ENCODE measurements around the gene ASCL3. TPM values are rescaled to one million over a fixed set of nuclear protein-coding genes. Genes with fewer than 3 reads are reported as not detected.

ASCL3 gene
- polyA plus RNA-seq, 1 donor (not counting 4 experiments of a cell fraction or from before 2014, with no cell fraction given) = not detected

DNA sequence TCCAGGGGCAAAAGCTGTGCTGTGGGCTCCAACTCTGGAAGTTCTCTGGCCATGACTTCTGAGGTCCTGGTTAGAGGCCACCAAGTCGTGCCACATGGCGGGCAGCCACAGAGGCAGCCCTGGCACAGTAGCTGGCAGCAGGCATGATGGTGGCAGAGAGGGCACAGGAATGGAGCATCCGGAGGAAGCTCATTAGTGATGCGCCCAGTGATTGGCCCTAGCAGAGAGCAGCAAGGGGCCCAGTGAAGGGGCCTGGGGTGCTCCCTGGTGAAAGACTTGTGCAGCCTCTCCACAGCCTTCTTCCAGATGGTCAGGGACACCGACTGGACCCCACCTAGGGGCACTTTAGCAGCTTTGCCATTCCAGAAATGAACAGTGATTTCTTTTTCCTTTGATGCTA lies 17.1 kb downstream of the ASCL3 start:
- H4K20me1 ChIP-seq (ENCODE audit: control insufficient read depth, extremely low read depth, insufficient read depth, low read length) = no peaks in the 10 kb centered on the region
- H3K9ac ChIP-seq (ENCODE audit: control insufficient read depth, extremely low read depth, insufficient read depth, low read length) = no peak overlapping the region
- H3K79me2 ChIP-seq (ENCODE audit: control insufficient read depth, insufficient read depth, low read length) = no peaks in the 10 kb centered on the region
- TF ChIP-seq, protein P1, sequence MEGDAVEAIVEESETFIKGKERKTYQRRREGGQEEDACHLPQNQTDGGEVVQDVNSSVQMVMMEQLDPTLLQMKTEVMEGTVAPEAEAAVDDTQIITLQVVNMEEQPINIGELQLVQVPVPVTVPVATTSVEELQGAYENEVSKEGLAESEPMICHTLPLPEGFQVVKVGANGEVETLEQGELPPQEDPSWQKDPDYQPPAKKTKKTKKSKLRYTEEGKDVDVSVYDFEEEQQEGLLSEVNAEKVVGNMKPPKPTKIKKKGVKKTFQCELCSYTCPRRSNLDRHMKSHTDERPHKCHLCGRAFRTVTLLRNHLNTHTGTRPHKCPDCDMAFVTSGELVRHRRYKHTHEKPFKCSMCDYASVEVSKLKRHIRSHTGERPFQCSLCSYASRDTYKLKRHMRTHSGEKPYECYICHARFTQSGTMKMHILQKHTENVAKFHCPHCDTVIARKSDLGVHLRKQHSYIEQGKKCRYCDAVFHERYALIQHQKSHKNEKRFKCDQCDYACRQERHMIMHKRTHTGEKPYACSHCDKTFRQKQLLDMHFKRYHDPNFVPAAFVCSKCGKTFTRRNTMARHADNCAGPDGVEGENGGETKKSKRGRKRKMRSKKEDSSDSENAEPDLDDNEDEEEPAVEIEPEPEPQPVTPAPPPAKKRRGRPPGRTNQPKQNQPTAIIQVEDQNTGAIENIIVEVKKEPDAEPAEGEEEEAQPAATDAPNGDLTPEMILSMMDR (optimal IDR thresholded peaks at IDR 0.05 in 1 of 3, IDR thresholded peaks at IDR 0.05 in 1 of 3, conservative IDR thresholded peaks at IDR 0.05 in 1 of 3; ENCODE audit: extremely low read depth in 1 of 3, insufficient read depth in 2 of 3, low read length in 3 of 3) = no peak
- no peak for TF ChIP-seq EZH2 (IDR thresholded peaks at IDR 0.05; ENCODE audit: low read length)
- FAIRE-seq (no peak), DNase-seq (ENCODE audit: low read depth, low spot score) (no peak)
- H3K9me3 ChIP-seq (ENCODE audit: control insufficient read depth, low read depth, low read length) = no peaks in the 10 kb centered on the region
- no peaks in the 10 kb centered on the region for H3K27me3 ChIP-seq (ENCODE audit: control insufficient read depth, extremely low read depth, insufficient read depth, low read length)
- peaks cover 4 to 13% of the 10 kb centered on the region in 2 experiments for H3K36me3 ChIP-seq (ENCODE audit: control insufficient read depth in 2 of 2, extremely low read depth in 1 of 2, insufficient read depth in 2 of 2, low read length in 2 of 2)
- H3K4me1 ChIP-seq (ENCODE audit: control insufficient read depth, extremely low read depth, insufficient read depth, low read length) = peaks cover 10% of the 10 kb centered on the region
- dilution Hi-C loops (cut with MboI; ENCODE audit: extremely low pct_ligation_motif_present, low sequenced_read_pairs) = no loop called here
- no peak overlapping the region for H3K4me2 ChIP-seq (ENCODE audit: control insufficient read depth, extremely low read depth, insufficient read depth, low read depth, low read length)
- no peak overlapping the region for H2AFZ ChIP-seq (ENCODE audit: control insufficient read depth, low read length)
- H3K4me3 ChIP-seq (ENCODE audit: control insufficient read depth in 2 of 3, extremely low read depth in 1 of 3, insufficient read depth in 2 of 3, low read depth in 1 of 3, low read length in 3 of 3) = no peak overlapping the region
- H3K27ac ChIP-seq (ENCODE audit: control insufficient read depth, insufficient read depth, low read length) = no peak overlapping the region
- no peaks in the 10 kb centered on the region for H3K9me1 ChIP-seq (ENCODE audit: control insufficient read depth, extremely low read depth, insufficient read depth, low read length)

DNA sequence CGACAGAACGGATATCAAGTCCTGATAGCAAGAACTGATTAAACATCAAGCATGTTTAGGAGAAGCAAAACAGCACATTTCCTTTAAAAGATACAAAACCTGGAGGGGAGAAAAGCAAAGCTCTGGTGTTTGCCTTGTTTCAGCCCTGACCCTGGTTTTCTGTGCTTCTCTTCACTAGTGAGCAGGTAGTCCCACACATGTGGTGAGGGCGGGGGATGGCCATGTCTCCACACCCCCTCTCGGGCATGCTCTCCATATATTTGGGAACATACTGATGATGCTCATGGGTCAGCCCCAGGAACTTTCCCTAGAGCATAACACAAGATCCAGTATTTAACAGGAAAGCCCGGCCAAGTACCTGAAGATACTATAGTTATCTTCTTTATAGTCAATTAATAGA lies 20.1 kb downstream of the ASCL3 start:
- Histone ChIP-seq H3K27ac (ENCODE audit: control insufficient read depth, insufficient read depth, low read length) (no peak overlapping the region), H3K4me1 (ENCODE audit: control insufficient read depth, extremely low read depth, insufficient read depth, low read length) (no peaks in the 10 kb centered on the region), H3K4me3 (ENCODE audit: control insufficient read depth in 2 of 3, extremely low read depth in 1 of 3, insufficient read depth in 2 of 3, low read depth in 1 of 3, low read length in 3 of 3) (no peak overlapping the region), H3K9me3 (ENCODE audit: control insufficient read depth, low read depth, low read length) (no peaks in the 10 kb centered on the region), H3K9me1 (ENCODE audit: control insufficient read depth, extremely low read depth, insufficient read depth, low read length) (no peaks in the 10 kb centered on the region), H2AFZ (ENCODE audit: control insufficient read depth, low read length) (no peak overlapping the region), H3K36me3 (ENCODE audit: control insufficient read depth in 2 of 2, extremely low read depth in 1 of 2, insufficient read depth in 2 of 2, low read length in 2 of 2) (peaks cover 14 to 23% of the 10 kb centered on the region in 2 experiments), H3K4me2 (ENCODE audit: control insufficient read depth, extremely low read depth, insufficient read depth, low read depth, low read length) (no peak overlapping the region), H3K9ac (ENCODE audit: control insufficient read depth, extremely low read depth, insufficient read depth, low read length) (no peak overlapping the region), H3K27me3 (ENCODE audit: control insufficient read depth, extremely low read depth, insufficient read depth, low read length) (no peaks in the 10 kb centered on the region), H3K79me2 (ENCODE audit: control insufficient read depth, insufficient read depth, low read length) (no peaks in the 10 kb centered on the region), H4K20me1 (ENCODE audit: control insufficient read depth, extremely low read depth, insufficient read depth, low read length) (no peaks in the 10 kb centered on the region)
- DNase-seq (ENCODE audit: low read depth, low spot score) (no peak), FAIRE-seq (no peak)
- TF ChIP-seq EZH2 (IDR thresholded peaks at IDR 0.05; ENCODE audit: low read length) = no peak
- TF ChIP-seq, protein P1 (optimal IDR thresholded peaks at IDR 0.05 in 1 of 3, IDR thresholded peaks at IDR 0.05 in 1 of 3, conservative IDR thresholded peaks at IDR 0.05 in 1 of 3; ENCODE audit: extremely low read depth in 1 of 3, insufficient read depth in 2 of 3, low read length in 3 of 3) = no peak
- dilution Hi-C loops (cut with MboI; ENCODE audit: extremely low pct_ligation_motif_present, low sequenced_read_pairs) = no loop called here

Measured in keratinocyte (primary cell).